DND-41 (cell line): Measurements from ENCODE around the gene BAHD1.

Source experiments
- CTCF ChIP-seq: IDR thresholded peaks from 2 replicates; pipeline ENCODE4 v1.5.1; 2012; ENCODE audit warnings: borderline replicate concordance, low read length, moderate library complexity, mild to moderate bottlenecking; ENCODE audit not compliant: poor library complexity, severe bottlenecking; ENCODE audit errors: extremely low read depth
- EZH2 ChIP-seq: IDR thresholded peaks from 3 replicates; pipeline ENCODE4 v1.6.1; 2012; ENCODE audit warnings: borderline replicate concordance, low read depth, mild to moderate bottlenecking, moderate library complexity, low read length, inconsistent platforms; ENCODE audit not compliant: severe bottlenecking

- TF ChIP-seq EZH2, result no peak
- no peak for TF ChIP-seq CTCF
These were observed 3.1 kb downstream of the BAHD1 start for GRCh38 chr15:40443846-40444245.
